OCI-LY1 (cell line): ENCODE data around the gene HTRA3.
A peak's percentile ranks its signal among the peaks of the same experiment; 100 is the strongest.

ENCODE experiments used
- H2AFZ ChIP-seq: fragments of 200-600 bp; sonication (generic), shearing (Covaris generic); 2 replicates; pipeline ENCODE4 v1.6.0; 2014; ENCODE audit warnings: antibody characterized with exemption, mild to moderate bottlenecking, low read length
- H3F3A ChIP-seq: fragments of 200-600 bp; sonication (generic), shearing (Covaris generic); 2 replicates; pipeline ENCODE4 v1.6.0; 2014; ENCODE audit warnings: mild to moderate bottlenecking, antibody characterized with exemption, low read length, moderate library complexity; ENCODE audit not compliant: insufficient read depth
- H3K27ac ChIP-seq: fragments of 200-600 bp; sonication (generic); 2 replicates; pipeline ENCODE4 v1.5.1; 2014; ENCODE audit warnings: low read length, mixed run types, mild to moderate bottlenecking, low read depth; ENCODE audit not compliant: poor library complexity, severe bottlenecking
- H3K27me3 ChIP-seq: fragments of 200-600 bp; sonication (generic); 2 replicates; pipeline ENCODE4 v1.6.0; 2014; ENCODE audit warnings: antibody characterized with exemption, mild to moderate bottlenecking, low read length, moderate library complexity; ENCODE audit not compliant: insufficient read depth
- H3K36me3 ChIP-seq: fragments of 200-600 bp; sonication (generic); 2 replicates; pipeline ENCODE4 v1.6.1; 2014; ENCODE audit warnings: mild to moderate bottlenecking, antibody characterized with exemption, low read length, moderate library complexity, mixed read lengths; ENCODE audit not compliant: insufficient read depth
- H3K4me1 ChIP-seq: fragments of 200-600 bp; sonication (generic); 2 replicates; pipeline ENCODE4 v1.5.1; 2014; ENCODE audit warnings: mild to moderate bottlenecking, low read length, moderate library complexity; ENCODE audit not compliant: insufficient read depth, severe bottlenecking
- H3K4me2 ChIP-seq: fragments of 200-600 bp; sonication (generic), shearing (Covaris generic); 2 replicates; pipeline ENCODE4 v1.6.1; 2014; ENCODE audit warnings: low read length
- H3K4me3 ChIP-seq: fragments of 200-600 bp; sonication (generic); 2 replicates; pipeline ENCODE4 v1.5.1; 2014; ENCODE audit warnings: low read length, low read depth, mild to moderate bottlenecking, mixed read lengths; ENCODE audit not compliant: poor library complexity, severe bottlenecking
- H3K79me2 ChIP-seq: fragments of 200-600 bp; shearing (Covaris generic); 2 replicates; pipeline ENCODE4 v1.6.1; 2016; ENCODE audit warnings: mixed run types, low read length, mixed read lengths; ENCODE audit not compliant: insufficient read depth
- H3K9ac ChIP-seq: fragments of 200-600 bp; sonication (generic), shearing (Covaris generic); 2 replicates; pipeline ENCODE4 v1.6.1; 2014; ENCODE audit warnings: mild to moderate bottlenecking, low read length, mixed read lengths
- H3K9me2 ChIP-seq: fragments of 200-600 bp; sonication (generic), shearing (Covaris generic); 2 replicates; pipeline ENCODE4 v1.6.1; 2014; ENCODE audit warnings: low read depth, mild to moderate bottlenecking, low read length, mixed read lengths
- H3K9me3 ChIP-seq: fragments of 200-600 bp; shearing (Covaris generic); 2 replicates; pipeline ENCODE4 v1.6.1; 2014; ENCODE audit warnings: low read length, mixed read lengths
- H4K20me1 ChIP-seq: fragments of 200-600 bp; sonication (generic), shearing (Covaris generic); 2 replicates; pipeline ENCODE4 v1.6.0; 2016; ENCODE audit warnings: mild to moderate bottlenecking, low read length; ENCODE audit not compliant: insufficient read depth
- CTCF ChIP-seq: fragments of 200-600 bp; sonication (generic), shearing (Covaris generic); IDR thresholded peaks from 2 replicates; pipeline ENCODE4 v1.5.1; 2017; ENCODE audit warnings: mild to moderate bottlenecking, antibody characterized with exemption, low read length, moderate library complexity, mixed read lengths
- EZH2 ChIP-seq: fragments of 200-600 bp; sonication (generic), shearing (Covaris generic); IDR thresholded peaks from 2 replicates; pipeline ENCODE4 v1.8.0; 2017; ENCODE audit warnings: borderline replicate concordance, mixed run types, mild to moderate bottlenecking, antibody characterized with exemption, low read length, moderate library complexity, mixed read lengths

Gene HTRA3

GRCh38 chr4:8241211-8241779 lies 28.3 kb upstream of the HTRA3 start:
- no peaks in the 10 kb centered on the region for H3K9me3 ChIP-seq
- H3K36me3 ChIP-seq, result peaks cover 63% of the 10 kb centered on the region
- H3K4me3 ChIP-seq, result no peak overlapping the region

GRCh38 chr4:8241895-8242696 lies 27.5 kb upstream of the HTRA3 start:
- Histone ChIP-seq H3K4me3 (no peak overlapping the region), H3K27ac (peak overlapping the region; percentile 24), H3K36me3 (peaks cover 55% of the 10 kb centered on the region), H3K27me3 (no peaks in the 10 kb centered on the region), H3K9me2 (no peaks in the 10 kb centered on the region), H3K9me3 (no peaks in the 10 kb centered on the region), H3K4me1 (peaks cover 16% of the 10 kb centered on the region), H4K20me1 (no peaks in the 10 kb centered on the region), H3K9ac (no peak overlapping the region), H2AFZ (no peak overlapping the region), H3F3A (no peaks in the 10 kb centered on the region), H3K4me2 (no peak overlapping the region), H3K79me2 (no peaks in the 10 kb centered on the region)
- TF ChIP-seq EZH2, result no peak
- TF ChIP-seq CTCF, result peak; percentile 67

More at GRCh38 chr4:8241211-8241779, 28.3 kb upstream of the HTRA3 start:
- Histone ChIP-seq H3K79me2 (no peaks in the 10 kb centered on the region), H3K9me2 (no peaks in the 10 kb centered on the region), H3F3A (no peaks in the 10 kb centered on the region), H3K9ac (no peak overlapping the region), H4K20me1 (no peaks in the 10 kb centered on the region), H3K27ac (peak overlapping the region; percentile 24), H3K4me1 (peaks cover 24% of the 10 kb centered on the region), H2AFZ (no peak overlapping the region), H3K27me3 (no peaks in the 10 kb centered on the region), H3K4me2 (no peak overlapping the region)
- TF ChIP-seq CTCF (no peak), EZH2 (no peak)

- H4K20me1 ChIP-seq, result no peaks in the 10 kb centered on the region
- H3K9me2 ChIP-seq, result no peaks in the 10 kb centered on the region
- peaks cover 7% of the 10 kb centered on the region for H3K4me1 ChIP-seq
- no peaks in the 10 kb centered on the region for H3K79me2 ChIP-seq
- peaks cover 46% of the 10 kb centered on the region for H3K36me3 ChIP-seq
- no peak overlapping the region for H3K27ac ChIP-seq
- H3K9ac ChIP-seq, result no peak overlapping the region
- H2AFZ ChIP-seq, result no peak overlapping the region
- H3K9me3 ChIP-seq, result no peaks in the 10 kb centered on the region
- H3K4me3 ChIP-seq, result no peak overlapping the region
- no peaks in the 10 kb centered on the region for H3K27me3 ChIP-seq
- H3K4me2 ChIP-seq, result no peak overlapping the region
- TF ChIP-seq EZH2, result no peak
- H3F3A ChIP-seq, result no peaks in the 10 kb centered on the region
Observed at GRCh38 chr4:8242782-8243560, 26.6 kb upstream of the HTRA3 start.
